ENCODE data around the gene DGKD.
A peak's percentile ranks its signal among the peaks of the same experiment; 100 is the strongest.
"Not testable (repeated sequence)": the region's sequence is repeated elsewhere in the genome, so short reads cannot be mapped to it uniquely, and the experiment has no call there.

DGKD gene

GRCh38 chr2:233353769-233354499 lies at the start of gene DGKD:
Gene DGKD, plus strand, starts transcription at chr2:233354494. Its CDS starts 25 bp downstream, at chr2:233354519.
- DNase-seq = peak in 1 of 2 experiments; percentile 64

DNA sequence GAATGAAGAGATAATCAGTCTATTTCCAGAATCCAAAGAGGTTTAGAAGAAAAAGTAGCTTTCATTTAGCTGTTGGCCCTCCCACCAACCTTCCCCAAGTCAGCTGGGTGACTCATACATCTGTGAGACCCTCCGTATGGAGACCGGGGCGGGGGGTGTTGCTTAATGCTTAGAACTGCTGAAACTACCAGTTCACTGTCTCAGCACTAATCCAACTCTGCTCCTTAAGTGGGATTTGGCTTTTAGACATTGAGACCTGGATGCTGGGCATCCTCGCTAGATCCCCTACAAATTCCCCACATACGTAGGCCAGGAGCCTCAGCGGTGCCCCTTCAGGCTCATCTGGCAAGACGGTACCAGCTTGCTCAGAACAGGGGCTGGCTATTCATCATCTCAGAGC lies 46.7 kb upstream of the DGKD start, which contains the start of gene SAG:
Gene SAG, plus strand, starts transcription at position 252 of the 400 bp plus-strand sequence. CDS start 1,374 bp downstream, outside the sequence.
- DNase-seq = no peak

GRCh38 chr2:233311241-233311926 lies 42.9 kb upstream of the DGKD start:
- no peak for DNase-seq

GRCh38 chr2:233312874-233313273 lies 41.4 kb upstream of the DGKD start:
- no peak for DNase-seq

DNA sequence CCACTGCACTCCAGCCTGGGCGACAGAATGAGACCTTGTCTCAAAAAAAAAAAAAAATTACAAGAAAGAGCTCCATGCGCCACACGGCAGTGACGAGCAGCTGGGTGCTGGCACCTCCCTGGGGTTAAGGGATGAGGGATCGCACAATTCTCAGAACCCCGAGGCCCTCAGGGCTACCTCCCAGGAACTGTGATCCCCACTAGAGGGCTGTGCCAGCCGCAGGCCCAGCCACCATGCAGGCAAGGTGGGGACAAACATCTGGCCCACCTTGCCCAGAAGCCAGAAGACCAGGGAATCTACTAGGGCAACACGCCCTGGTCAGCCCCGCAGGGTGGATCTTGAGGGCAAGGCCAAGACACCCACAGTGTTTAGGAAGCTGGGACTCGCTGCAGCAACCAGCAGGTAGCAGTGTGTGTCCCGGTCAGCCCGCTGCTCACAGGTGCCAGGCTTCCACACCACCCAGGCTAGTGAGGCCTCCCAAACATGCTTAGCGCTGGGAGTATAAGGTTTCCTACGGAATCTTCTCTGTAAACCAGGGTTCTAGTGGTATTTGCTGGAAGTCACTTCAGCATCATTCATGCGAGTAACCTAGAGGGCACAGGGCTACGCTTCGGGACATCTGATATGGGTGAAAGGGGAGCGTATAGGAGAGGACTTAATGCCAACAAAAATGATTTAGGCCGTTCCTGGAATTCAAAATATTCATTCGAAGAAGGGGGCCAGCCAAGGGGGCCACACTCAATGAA lies 39.9 kb upstream of the DGKD start:
- no peak for DNase-seq

DNA sequence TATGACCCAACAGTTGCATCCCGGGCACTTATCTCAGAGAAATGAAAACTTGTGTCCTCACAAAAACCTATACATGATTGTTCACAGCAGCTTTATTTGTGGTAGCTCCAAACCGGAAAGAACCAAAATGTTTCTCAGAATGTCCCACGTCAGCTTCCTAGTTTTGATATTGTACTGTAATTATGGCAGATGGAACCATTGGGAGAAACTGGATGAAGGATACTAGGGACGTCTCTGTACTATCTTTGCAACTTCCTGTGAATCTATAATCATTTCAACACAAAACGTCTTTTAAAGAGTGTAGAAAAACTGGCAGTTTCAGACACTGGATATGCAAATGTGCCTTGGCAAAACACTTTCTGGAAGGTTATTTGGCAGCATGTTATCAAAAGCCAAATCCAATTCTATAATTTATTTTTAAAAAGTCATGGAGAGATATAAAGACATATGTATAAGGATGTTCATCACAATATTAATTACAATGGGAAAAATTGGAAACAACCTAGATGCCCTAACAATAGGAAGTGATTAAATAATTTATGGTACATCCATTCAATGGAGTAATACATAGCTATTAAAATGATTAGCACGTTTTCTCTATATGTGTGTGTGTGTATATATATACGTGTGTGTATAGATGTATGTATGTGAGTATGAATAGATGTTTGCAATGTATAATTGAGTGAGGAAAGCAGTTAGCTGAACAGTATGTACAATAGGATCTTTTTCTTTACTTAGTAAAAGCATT lies 36.9 kb upstream of the DGKD start:
- no peak for DNase-seq

- no peak for DNase-seq
These were observed 35.0 kb upstream of the DGKD start for GRCh38 chr2:233319256-233319655.

- DNase-seq = no peak
These were observed 33.8 kb upstream of the DGKD start for GRCh38 chr2:233320470-233320869.

DNA sequence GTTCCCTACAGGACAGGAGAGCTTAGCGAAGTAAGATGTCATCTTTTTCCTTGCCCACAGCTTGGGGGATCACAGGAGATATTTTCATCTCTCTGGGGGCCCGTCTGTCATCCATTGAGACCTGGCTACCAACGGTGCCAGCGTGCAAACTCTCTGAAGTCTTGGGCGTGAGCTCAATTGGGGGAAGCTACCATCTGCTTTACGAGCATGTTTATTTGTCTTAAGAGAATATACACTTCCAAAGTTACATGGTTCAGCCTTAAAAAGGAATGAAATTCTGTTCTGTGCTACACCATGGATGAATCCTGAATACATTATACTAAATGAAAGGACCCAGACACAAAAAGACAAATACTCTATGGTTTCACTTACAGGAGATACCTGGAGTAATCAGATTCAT lies 33.1 kb upstream of the DGKD start:
- DNase-seq = no peak

- DNase-seq = no peak
These were observed 30.4 kb upstream of the DGKD start for GRCh38 chr2:233323851-233324250.

- DNase-seq = no peak
These were observed 29.0 kb upstream of the DGKD start for GRCh38 chr2:233325256-233325655.

GRCh38 chr2:233325814-233326213 lies 28.5 kb upstream of the DGKD start:
- no peak for DNase-seq

- DNase-seq = no peak
These were observed 27.8 kb upstream of the DGKD start for GRCh38 chr2:233326500-233326899.

DNA sequence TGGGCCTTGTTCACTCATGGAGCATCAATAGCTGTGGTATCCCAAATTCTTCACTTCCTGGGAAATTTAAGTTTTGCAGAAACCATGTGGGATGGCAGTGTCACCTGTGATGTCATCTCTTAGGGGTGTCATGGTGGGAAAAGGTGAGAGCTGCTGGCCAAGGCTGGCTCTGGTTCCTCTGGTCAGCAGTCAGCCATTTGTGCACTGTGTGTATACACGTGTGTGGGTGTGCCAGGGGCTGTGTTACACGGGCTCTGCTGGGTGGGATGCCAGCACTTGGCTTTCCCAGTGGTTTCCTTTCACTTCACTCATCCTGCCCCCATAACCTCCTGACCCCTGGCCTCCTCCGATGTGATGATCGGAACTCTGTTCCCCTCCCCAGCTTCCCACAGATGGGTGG lies 25.4 kb upstream of the DGKD start:
- DNase-seq = no peak

- DNase-seq = peak in 1 of 2 experiments; percentile 64
These were observed 24.7 kb upstream of the DGKD start for GRCh38 chr2:233329489-233330135.

DNA sequence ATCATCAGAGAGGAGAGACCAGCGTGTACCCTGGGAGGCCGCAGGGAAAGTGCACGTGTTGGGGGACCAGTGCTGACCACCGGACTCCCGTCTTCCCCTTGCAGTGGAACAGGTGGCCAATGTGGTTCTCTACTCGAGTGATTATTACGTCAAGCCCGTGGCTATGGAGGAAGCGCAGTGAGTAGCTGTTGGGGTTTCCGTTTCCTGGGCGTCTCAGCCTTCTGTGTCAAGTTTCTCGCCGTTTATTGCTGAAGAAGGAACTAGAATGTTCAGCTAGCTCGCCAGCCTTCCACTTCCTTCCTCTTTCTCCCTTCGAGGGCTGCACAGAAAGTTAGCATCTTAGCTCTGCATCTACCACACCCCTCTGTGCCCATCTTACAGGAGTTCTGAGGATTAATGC lies 22.8 kb upstream of the DGKD start:
- DNase-seq = no peak

DNA sequence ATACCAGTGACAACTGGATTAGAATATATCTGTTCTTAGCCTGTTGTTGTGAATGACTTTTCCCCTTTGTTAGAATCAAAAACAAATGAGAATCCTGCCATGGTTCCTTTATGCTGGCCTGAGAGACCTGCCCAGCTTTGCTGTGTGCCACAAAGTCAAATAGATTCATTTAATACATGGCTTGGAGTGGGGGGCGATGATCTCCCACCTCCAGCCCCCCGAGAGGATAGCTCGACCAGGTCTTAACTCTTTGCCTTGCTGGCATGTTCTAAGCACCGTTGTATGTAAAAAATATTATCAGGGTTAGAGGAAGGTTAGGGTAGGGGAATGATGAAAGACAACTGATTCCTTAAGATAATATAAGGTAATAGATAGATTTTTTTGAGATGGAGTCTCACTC lies 22.2 kb upstream of the DGKD start:
- no peak for DNase-seq

- DNase-seq = no peak
These were observed 19.4 kb upstream of the DGKD start for GRCh38 chr2:233334915-233335314.

DNA sequence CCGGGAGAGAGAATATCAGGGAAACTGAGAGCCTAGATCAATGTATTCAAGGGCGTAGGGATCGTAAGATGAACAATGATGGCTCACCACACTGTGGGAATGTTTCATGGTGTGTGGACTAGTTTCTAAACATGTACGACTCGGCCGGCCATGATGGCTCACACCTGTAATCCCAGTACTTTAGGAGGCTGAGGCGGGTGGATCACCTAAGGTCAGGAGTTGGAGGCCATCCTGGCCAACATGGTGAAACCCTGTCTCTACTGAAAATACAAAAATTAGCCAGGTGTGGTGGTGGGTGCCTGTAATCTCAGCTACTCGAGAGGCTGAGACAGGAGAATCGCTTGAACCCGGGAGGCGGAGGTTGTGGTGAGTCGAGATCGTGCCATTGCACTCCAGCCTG lies 18.2 kb upstream of the DGKD start:
- DNase-seq = not testable (repeated sequence)

DNA sequence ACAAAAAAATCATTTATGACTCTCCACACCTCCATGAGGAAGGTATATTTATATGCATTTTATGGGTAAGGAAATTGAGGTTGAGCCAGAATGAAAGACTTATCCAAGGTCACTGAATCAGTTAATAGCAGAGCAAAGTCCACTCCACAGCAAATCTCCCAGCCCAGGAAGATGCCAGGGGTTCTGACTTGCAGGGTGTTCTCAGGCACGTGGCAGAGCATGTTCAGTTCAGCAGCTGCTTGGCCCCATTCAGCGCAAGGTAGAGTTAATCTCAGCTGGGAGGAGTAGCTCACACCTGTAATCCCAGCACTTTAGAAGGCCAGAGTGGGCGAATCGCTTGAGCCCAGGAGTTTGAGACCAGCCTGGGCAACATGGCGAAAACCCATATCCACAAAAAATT lies 17.8 kb upstream of the DGKD start:
- DNase-seq = no peak

GRCh38 chr2:233338046-233338445 lies 16.2 kb upstream of the DGKD start:
- peak; percentile 38 to 77 for DNase-seq

DNA sequence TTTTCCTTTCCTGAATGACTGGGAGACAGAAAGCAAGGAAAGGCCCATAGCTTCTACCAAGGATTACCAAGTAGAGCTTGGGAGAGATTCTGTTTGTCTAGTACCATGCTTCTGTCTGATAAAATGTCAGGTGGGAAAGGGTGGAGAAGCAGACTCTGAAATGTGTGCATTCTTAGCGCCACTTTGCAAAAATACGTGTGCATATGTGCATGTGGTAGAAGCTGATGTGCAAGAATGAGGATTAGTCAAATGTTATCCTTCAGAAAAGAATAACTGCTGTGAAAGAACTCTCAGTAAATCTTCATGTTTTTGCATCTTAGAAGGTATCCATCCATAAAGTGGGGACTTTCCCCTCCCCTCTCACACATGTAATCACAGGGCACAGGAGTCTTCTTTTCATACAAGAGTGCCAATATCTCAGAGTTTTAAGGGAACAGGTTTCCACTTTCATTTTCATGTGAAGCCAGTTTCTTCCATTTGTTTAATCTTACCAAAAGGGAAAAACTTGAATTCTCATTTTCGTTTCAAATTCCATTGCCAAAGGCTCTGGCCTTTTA lies 15.4 kb upstream of the DGKD start:
- DNase-seq = no peak
